ENCODE data around the gene CEP112.

CEP112 gene

GRCh38 chr17:66175892-66176291 lies 16.0 kb downstream of the CEP112 start:
- no peak for DNase-seq (ENCODE audit: low read depth)
- TF ChIP-seq MAX (IDR thresholded peaks at IDR 0.05; ENCODE audit: low read depth, low read length) (no peak), CTCF (IDR thresholded peaks at IDR 0.05; ENCODE audit: low read depth, low read length) (no peak)
- H3K4me3 ChIP-seq (ENCODE audit: low read depth, low read length) = no peak overlapping the region

- DNase-seq (ENCODE audit: low read depth) = no peak
- no peak for TF ChIP-seq CTCF (IDR thresholded peaks at IDR 0.05; ENCODE audit: low read depth, low read length)
- no peak for TF ChIP-seq MAX (IDR thresholded peaks at IDR 0.05; ENCODE audit: low read depth, low read length)
- no peak for TF ChIP-seq MYC (IDR thresholded peaks at IDR 0.05; ENCODE audit: low read depth, low read length)
- no peak for TF ChIP-seq POLR2A (IDR thresholded peaks at IDR 0.05; ENCODE audit: extremely low read depth, insufficient read length)
- no peak overlapping the region for H3K4me3 ChIP-seq (ENCODE audit: low read depth, low read length)
These were observed 19.2 kb downstream of the CEP112 start for GRCh38 chr17:66172691-66173223.

- DNase-seq (ENCODE audit: low read depth) = no peak
- H3K4me3 ChIP-seq (ENCODE audit: low read depth, low read length) = no peak overlapping the region
- TF ChIP-seq POLR2A (IDR thresholded peaks at IDR 0.05; ENCODE audit: extremely low read depth, insufficient read length) = no peak
- no peak for TF ChIP-seq CTCF (IDR thresholded peaks at IDR 0.05; ENCODE audit: low read depth, low read length)
- no peak for TF ChIP-seq MYC (IDR thresholded peaks at IDR 0.05; ENCODE audit: low read depth, low read length)
- TF ChIP-seq MAX (IDR thresholded peaks at IDR 0.05; ENCODE audit: low read depth, low read length) = no peak
These were observed 19.8 kb downstream of the CEP112 start for GRCh38 chr17:66172144-66172543.

- H3K4me3 ChIP-seq (ENCODE audit: low read depth, low read length) = no peak overlapping the region
- no peak for DNase-seq (ENCODE audit: low read depth)
- TF ChIP-seq POLR2A (IDR thresholded peaks at IDR 0.05; ENCODE audit: extremely low read depth, insufficient read length) (no peak), MYC (IDR thresholded peaks at IDR 0.05; ENCODE audit: low read depth, low read length) (no peak), MAX (IDR thresholded peaks at IDR 0.05; ENCODE audit: low read depth, low read length) (no peak), CTCF (IDR thresholded peaks at IDR 0.05; ENCODE audit: low read depth, low read length) (no peak)
These were observed 20.2 kb downstream of the CEP112 start for GRCh38 chr17:66171692-66172091.

- TF ChIP-seq MAX (IDR thresholded peaks at IDR 0.05; ENCODE audit: low read depth, low read length) (no peak), MYC (IDR thresholded peaks at IDR 0.05; ENCODE audit: low read depth, low read length) (no peak), POLR2A (IDR thresholded peaks at IDR 0.05; ENCODE audit: extremely low read depth, insufficient read length) (no peak), CTCF (IDR thresholded peaks at IDR 0.05; ENCODE audit: low read depth, low read length) (no peak)
- no peak for DNase-seq (ENCODE audit: low read depth)
These were observed 20.8 kb downstream of the CEP112 start for GRCh38 chr17:66171172-66171571.

GRCh38 chr17:66169839-66170238 lies 22.1 kb downstream of the CEP112 start:
- TF ChIP-seq MAX (IDR thresholded peaks at IDR 0.05; ENCODE audit: low read depth, low read length) (no peak), POLR2A (IDR thresholded peaks at IDR 0.05; ENCODE audit: extremely low read depth, insufficient read length) (no peak), CTCF (IDR thresholded peaks at IDR 0.05; ENCODE audit: low read depth, low read length) (no peak), MYC (IDR thresholded peaks at IDR 0.05; ENCODE audit: low read depth, low read length) (no peak)
- DNase-seq (ENCODE audit: low read depth) = no peak
- H3K4me3 ChIP-seq (ENCODE audit: low read depth, low read length) = no peak overlapping the region

More at GRCh38 chr17:66171172-66171571, 20.8 kb downstream of the CEP112 start:
- H3K4me3 ChIP-seq (ENCODE audit: low read depth, low read length) = no peak overlapping the region

All from NB4 (cell line).